Upper lobe of left lung (tissue), 6 donors: ENCODE measurements around the gene TRPM7. TPM values are rescaled to one million over a fixed set of nuclear protein-coding genes. Genes with fewer than 3 reads are reported as not detected.
"Not testable (repeated sequence)": the region's sequence is repeated elsewhere in the genome, so short reads cannot be mapped to it uniquely, and the experiment has no call there.

Experiments
- ATAC-seq, 2 donors: fragments of 200-7000 bp; cut with Tn5 transposase; one replicate each; pipeline ENCODE4 v1.9.1; 2022; ENCODE audit warnings: mild to moderate bottlenecking in 2 of 2, moderate library complexity in 2 of 2; ENCODE audit not compliant: low FRiP score in 2 of 2
- DNase-seq, 2 donors: peaks; one replicate each; pipeline ENCODE4 v3.0.0-alpha.2; 2019 to 2020
- H3K27ac ChIP-seq, 4 donors: fragments of 200-600 bp; sonication (generic); one replicate each; pipeline ENCODE4 v1.5.1; 2016 to 2019
- H3K27me3 ChIP-seq, 4 donors: fragments of 200-600 bp; sonication (generic); one replicate each; pipeline ENCODE4 v1.5.1; 2017 to 2019
- H3K36me3 ChIP-seq, 4 donors: fragments of 200-600 bp; sonication (generic); one replicate each; pipeline ENCODE4 v1.5.1; 2016 to 2019
- H3K4me1 ChIP-seq, 4 donors: fragments of 200-600 bp; sonication (generic); one replicate each; pipeline ENCODE4 v1.5.1; 2018 to 2019
- H3K4me3 ChIP-seq, 4 donors: fragments of 200-600 bp; sonication (generic); one replicate each; pipeline ENCODE4 v1.5.1; 2017 to 2019; ENCODE audit warnings: mild to moderate bottlenecking in 2 of 4, moderate library complexity in 1 of 4
- H3K9me3 ChIP-seq, 4 donors: fragments of 200-600 bp; sonication (generic); one replicate each; pipeline ENCODE4 v1.5.1; 2018 to 2019
- CTCF ChIP-seq, 6 experiments: fragments of 450-650 bp in 4 of 6; fragments of 200-600 bp in 2 of 6; sonication (generic) in 2 of 6; IDR thresholded peaks; one replicate each; pipeline ENCODE4 v1.5.1; 2016 to 2019; ENCODE audit warnings: antibody characterized with exemption in 6 of 6
- EP300 ChIP-seq, 4 donors: sonication (generic); formaldehyde crosslinking; IDR thresholded peaks; one replicate each; pipeline ENCODE4 v1.5.1; 2017; ENCODE audit warnings: antibody characterized with exemption in 4 of 4, control low read depth in 2 of 4
- POLR2A ChIP-seq, 4 donors: fragments of 450-650 bp; IDR thresholded peaks; one replicate each; pipeline ENCODE4 v1.5.1; 2016 to 2017; ENCODE audit warnings: antibody characterized with exemption in 4 of 4, mild to moderate bottlenecking in 2 of 4
- POLR2AphosphoS5 ChIP-seq, 2 donors: sonication (generic); formaldehyde crosslinking; IDR thresholded peaks; one replicate each; pipeline ENCODE4 v1.5.1; 2017; ENCODE audit warnings: antibody characterized with exemption in 2 of 2
- WGBS, 2 donors: methylation state at CpG; one replicate each; pipeline ENCODE4 v1.1.5; 2017 to 2018; 5-methylcytosine and 5-hydroxymethylcytosine counted together
- total RNA-seq, 6 donors: library from RNA; depleted of rRNA in 4 of 6; stranded (reverse); fragments of >200 nt in 4 of 6; gene quantifications; one replicate each; pipeline versions ENCODE4 v1.1.0 to v1.2.1, GENCODE V29; 2016 to 2021
- donor health status: DM: no; HTN: no; CAD: no; lungs with moderate emphysema.
- donor health status: DM: no; HTN: yes; CAD: no; lungs with severe emphysema.

TRPM7 gene
- total RNA-seq, 6 donors from 2014 or later: 31.4 to 74.3 (median 37.3) TPM

- Histone ChIP-seq H3K27ac (no peak overlapping the region), H3K4me1 (no peaks in the 10 kb centered on the region), H3K4me3 (no peak overlapping the region), H3K27me3 (no peaks in the 10 kb centered on the region), H3K36me3 (no peaks in the 10 kb centered on the region), H3K9me3 (no peaks in the 10 kb centered on the region)
- TF ChIP-seq POLR2AphosphoS5 (IDR thresholded peaks at IDR 0.05) (no peak), CTCF (IDR thresholded peaks at IDR 0.05) (no peak), POLR2A (IDR thresholded peaks at IDR 0.05) (no peak), EP300 (IDR thresholded peaks at IDR 0.05) (no peak)
- ATAC-seq (no peak), DNase-seq (no peak)
- WGBS, 2 donors: 90 to 92% methylated on average over 4 of the region's 4 CpGs
Observed at GRCh38 chr15:50697109-50697797, 10.7 kb upstream of the TRPM7 start.

- H3K36me3 ChIP-seq, H3K4me1 ChIP-seq, H3K27me3 ChIP-seq, H3K4me3 ChIP-seq, H3K9me3 ChIP-seq, H3K27ac ChIP-seq, ATAC-seq, DNase-seq: not testable (repeated sequence)
- 94 to 95% methylated on average over 8 to 9 of the region's 9 CpGs for WGBS, 2 donors
Observed at GRCh38 chr15:50694634-50695165, 8.1 kb upstream of the TRPM7 start.

- peak overlapping the region; percentile 92 to 97 (median 94) for H3K27ac ChIP-seq
- H3K27me3 ChIP-seq: no peaks in the 10 kb centered on the region
- H3K36me3 ChIP-seq: peaks cover 0 to 9% (median 1%) of the 10 kb centered on the region in 4 donors
- WGBS, 2 donors: 47 to 53% methylated on average over 10 of the region's 10 CpGs
- H3K4me3 ChIP-seq: peak overlapping the region in 3 of 4 donors; percentile 77 to 96 (median 82)
- ATAC-seq (no peak), DNase-seq (no peak)
- H3K4me1 ChIP-seq: peaks cover 21 to 41% (median 32%) of the 10 kb centered on the region in 4 donors
- no peaks in the 10 kb centered on the region for H3K9me3 ChIP-seq
- TF ChIP-seq POLR2A (IDR thresholded peaks at IDR 0.05): no peak
- TF ChIP-seq CTCF (IDR thresholded peaks at IDR 0.05): no peak
- TF ChIP-seq POLR2AphosphoS5 (IDR thresholded peaks at IDR 0.05): no peak
- no peak for TF ChIP-seq EP300 (IDR thresholded peaks at IDR 0.05)
Observed at GRCh38 chr15:50687302-50687902, 805 bp upstream of the TRPM7 start.

- H3K4me3 ChIP-seq: peak overlapping the region; percentile 77 to 96 (median 87)
- H3K27me3 ChIP-seq: no peaks in the 10 kb centered on the region
- H3K9me3 ChIP-seq: no peaks in the 10 kb centered on the region
- 0 to 2% methylated on average over 27 to 30 of the region's 30 CpGs for whole genome bisulfite sequencing, 2 donors
- peak; percentile 73 to 88 for DNase-seq
- H3K27ac ChIP-seq: peak overlapping the region; percentile 92 to 97 (median 94)
- peaks cover 0 to 9% (median 1%) of the 10 kb centered on the region in 4 donors for H3K36me3 ChIP-seq
- peaks cover 21 to 44% (median 32%) of the 10 kb centered on the region in 4 donors for H3K4me1 ChIP-seq
- TF ChIP-seq EP300 (IDR thresholded peaks at IDR 0.05): no peak
- TF ChIP-seq CTCF (IDR thresholded peaks at IDR 0.05): no peak
- TF ChIP-seq POLR2AphosphoS5 (IDR thresholded peaks at IDR 0.05): no peak
- TF ChIP-seq POLR2A (IDR thresholded peaks at IDR 0.05): no peak
- peak; percentile 71 to 87 for ATAC-seq
Observed at GRCh38 chr15:50685976-50686468, 575 bp downstream of the TRPM7 start.

- TF ChIP-seq CTCF (IDR thresholded peaks at IDR 0.05) (no peak), EP300 (IDR thresholded peaks at IDR 0.05) (no peak), POLR2AphosphoS5 (IDR thresholded peaks at IDR 0.05) (no peak), POLR2A (IDR thresholded peaks at IDR 0.05) (no peak)
- Histone ChIP-seq H3K36me3 (peaks cover 0 to 9% (median 1%) of the 10 kb centered on the region in 4 donors), H3K4me3 (peak overlapping the region; percentile 77 to 96 (median 87)), H3K27ac (peak overlapping the region; percentile 92 to 97 (median 94)), H3K9me3 (no peaks in the 10 kb centered on the region), H3K4me1 (peaks cover 21 to 44% (median 32%) of the 10 kb centered on the region in 4 donors), H3K27me3 (no peaks in the 10 kb centered on the region)
- 55 to 57% methylated on average over 22 of the region's 22 CpGs for WGBS, 2 donors
- DNase-seq: no peak
- no peak for ATAC-seq
Observed at GRCh38 chr15:50685191-50685975, 1.2 kb downstream of the TRPM7 start.
